NCI-H1694 treated with DMSO at 0.1 percent for 48 hours (cell line): Measurements from ENCODE around the gene SLC15A3.
"Not testable (repeated sequence)": the region's sequence is repeated elsewhere in the genome, so short reads cannot be mapped to it uniquely, and the experiment has no call there.

Experiments
- DNase-seq: peaks from one replicate; lab custom pipeline; 2025; lab: John Stamatoyannopoulos, UW

Gene SLC15A3

GRCh38 chr11:60913793-60914632 is 38.0 kb downstream of the SLC15A3 start, which contains the start of gene TMEM109:
Gene TMEM109 (plus strand): TSS chr11:60914158. CDS start chr11:60919694, 5,536 bp downstream.
- peak; percentile 92 for DNase-seq

DNA sequence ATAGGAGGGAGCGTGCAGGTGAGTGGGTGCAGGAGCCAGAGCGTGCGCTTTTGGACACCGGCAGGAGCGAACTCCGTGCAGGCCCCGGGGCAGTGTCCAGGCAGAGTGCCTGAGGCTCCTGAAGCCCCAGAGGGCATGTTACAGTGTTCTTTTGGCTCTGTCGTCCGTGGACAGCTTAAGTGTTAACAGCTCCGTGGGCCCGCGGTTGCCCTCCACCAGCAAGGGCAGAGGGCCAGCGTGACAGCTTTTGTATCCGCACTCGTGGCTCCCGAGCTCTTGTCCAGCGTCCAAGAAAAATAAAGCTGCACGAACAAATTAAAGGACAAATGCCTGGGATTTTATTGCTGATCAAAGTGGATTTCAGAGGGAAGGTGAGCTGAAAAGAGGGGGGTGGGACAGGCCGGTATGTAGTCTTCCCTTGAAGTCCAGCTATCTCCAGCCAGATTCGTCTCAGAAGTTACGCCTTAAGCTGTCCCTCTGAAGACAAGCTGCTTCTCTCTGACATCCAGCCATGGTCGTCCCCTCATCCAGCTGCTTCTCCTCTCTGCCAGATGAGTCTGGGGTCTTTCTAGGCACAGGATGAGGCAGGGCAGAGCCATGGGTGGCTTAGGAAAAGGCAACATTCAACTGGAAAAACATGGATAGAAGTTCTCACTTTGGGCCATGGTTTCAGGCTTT is 39.0 kb downstream of the SLC15A3 start:
- no peak for DNase-seq

DNA sequence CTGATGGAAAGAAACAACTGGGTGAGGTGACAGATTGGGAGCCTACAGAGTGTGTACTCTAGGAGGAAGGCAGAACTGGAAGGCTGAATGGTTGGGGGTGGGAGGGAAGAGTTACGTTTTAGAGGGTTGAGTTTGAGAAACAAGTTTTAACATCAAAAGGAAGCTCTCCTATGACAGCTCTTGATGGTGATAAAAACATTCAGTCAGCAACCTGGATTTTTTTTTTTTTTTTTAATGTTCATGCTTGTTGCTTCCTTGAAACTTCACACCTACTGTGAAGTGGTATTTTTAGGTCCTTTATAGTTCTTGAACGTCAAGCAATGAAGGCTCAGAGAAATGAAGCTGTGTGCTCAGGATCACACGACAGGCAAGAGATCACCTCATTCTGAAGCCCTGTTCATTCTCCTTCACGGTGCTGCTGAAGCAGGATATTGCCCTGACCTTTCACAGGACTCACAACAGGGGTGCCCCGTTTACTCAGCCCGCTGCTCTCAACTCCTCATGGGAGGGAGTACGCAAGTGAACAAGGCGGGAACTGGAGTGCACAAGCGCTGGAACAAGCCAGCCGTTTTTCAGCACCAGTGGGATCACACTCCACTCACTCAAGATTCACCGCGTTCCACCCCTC is 39.6 kb downstream of the SLC15A3 start:
- no peak for DNase-seq

DNA sequence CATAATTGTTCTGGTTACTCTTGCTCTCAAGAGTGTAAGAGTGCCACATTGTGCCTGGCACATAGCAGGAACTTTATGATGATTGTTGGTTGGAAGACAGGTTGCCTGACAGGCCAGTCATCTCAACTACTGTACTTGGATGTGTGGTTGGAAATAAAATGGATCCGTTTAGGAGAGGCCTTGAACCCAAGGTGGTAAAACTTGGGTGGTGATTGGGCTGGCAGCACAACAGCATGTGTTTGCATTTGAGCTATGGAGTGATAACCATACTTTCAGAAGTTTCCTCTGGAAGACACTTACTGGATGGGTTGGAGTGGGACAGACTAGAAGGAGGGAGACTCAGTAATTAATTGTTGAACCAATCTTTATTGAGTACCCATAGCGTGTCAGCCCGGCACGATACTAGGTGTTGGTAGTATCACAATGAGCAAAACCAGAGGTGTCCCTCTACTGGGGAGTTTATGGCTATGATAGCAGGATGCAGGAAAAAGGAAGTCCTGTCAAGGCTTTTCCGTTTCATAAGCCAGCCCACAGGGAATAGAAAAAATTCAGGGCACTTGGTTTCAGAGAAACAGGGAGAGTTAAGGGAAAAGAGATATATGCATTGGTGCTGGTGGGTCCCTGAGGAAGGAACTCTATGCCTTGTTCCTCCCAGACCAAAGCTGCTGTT is 41.1 kb downstream of the SLC15A3 start:
- DNase-seq, result no peak

- no peak for DNase-seq
Observed at GRCh38 chr11:60910281-60910687, 41.7 kb downstream of the SLC15A3 start.

- not testable (repeated sequence) for DNase-seq
Observed at GRCh38 chr11:60909680-60910280, 42.2 kb downstream of the SLC15A3 start.

- DNase-seq, result no peak
Observed at GRCh38 chr11:60908803-60909202, 43.2 kb downstream of the SLC15A3 start.

DNA sequence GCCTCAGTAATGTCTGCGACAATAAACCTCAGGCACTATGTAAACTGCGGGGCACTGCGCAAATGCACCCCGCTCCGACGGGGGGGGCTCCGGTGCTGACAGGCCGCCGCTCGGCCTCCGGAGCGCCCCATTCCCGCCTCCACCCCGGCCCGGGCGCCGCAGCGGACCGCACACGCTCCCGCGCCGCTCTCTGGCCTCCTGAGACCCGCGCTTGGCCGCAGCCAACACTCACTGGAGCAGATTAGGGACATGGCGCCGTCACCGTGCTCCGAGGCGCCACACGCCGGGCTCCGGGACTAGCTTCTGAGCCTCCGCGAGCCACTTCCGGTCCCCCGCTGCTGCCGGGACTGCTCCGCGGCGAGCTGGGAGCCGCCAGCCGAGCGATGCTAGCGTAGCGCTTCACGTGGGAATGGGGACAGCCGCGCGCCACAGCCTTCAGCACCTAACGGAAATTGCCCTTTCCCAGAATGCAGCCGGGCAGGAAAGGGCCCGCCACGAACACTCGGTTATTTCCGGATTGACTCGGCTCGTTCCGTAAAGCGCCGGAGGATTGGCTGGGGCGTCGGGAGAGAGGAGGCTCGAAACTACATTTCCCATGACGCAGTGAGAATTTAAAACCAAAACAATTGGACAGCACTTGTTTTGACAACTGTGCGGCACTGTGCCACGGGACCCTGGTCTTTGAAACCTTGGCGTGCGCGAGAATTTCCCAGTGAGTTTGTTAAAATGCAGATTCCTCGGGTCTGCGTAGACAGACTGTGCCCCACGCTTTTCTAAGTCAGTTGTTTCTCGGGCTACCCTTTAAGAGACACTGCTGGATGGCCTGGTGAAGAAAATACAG is 45.6 kb downstream of the SLC15A3 start, which contains the start of gene PRPF19:
Gene PRPF19 (minus strand): TSS at position 454 of the 841 bp plus-strand sequence. CDS start 203 bp downstream, at position 251.
- DNase-seq, result peak; percentile 93

DNA sequence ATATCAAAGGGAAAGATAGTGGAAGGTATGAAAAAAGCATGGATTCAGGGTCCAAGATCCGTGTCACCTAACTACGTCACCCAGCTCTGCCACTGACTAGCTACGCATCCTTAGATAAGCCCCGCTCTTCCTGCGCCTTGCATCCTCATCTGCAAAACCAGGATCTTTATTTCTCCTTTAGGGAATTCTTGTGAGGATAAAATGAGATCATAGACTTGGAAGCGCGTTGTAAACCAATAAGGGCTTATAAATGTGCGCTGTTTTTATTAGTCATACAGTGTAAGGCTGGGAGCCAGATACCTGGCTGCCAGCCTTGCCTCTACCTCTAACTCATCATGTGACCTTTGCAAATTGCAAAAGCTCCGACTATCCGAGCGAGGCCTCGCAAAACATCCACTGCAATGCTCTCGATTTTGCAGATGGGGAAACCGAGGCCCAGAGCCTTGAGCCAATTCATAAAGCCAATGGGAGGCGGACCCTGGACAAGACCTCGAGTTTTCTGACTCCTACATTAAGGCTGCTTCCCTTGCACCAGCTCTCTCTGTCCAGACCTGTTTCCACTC is 46.3 kb downstream of the SLC15A3 start:
- DNase-seq, result no peak

- no peak for DNase-seq
Observed at GRCh38 chr11:60905047-60905446, 46.9 kb downstream of the SLC15A3 start.

DNA sequence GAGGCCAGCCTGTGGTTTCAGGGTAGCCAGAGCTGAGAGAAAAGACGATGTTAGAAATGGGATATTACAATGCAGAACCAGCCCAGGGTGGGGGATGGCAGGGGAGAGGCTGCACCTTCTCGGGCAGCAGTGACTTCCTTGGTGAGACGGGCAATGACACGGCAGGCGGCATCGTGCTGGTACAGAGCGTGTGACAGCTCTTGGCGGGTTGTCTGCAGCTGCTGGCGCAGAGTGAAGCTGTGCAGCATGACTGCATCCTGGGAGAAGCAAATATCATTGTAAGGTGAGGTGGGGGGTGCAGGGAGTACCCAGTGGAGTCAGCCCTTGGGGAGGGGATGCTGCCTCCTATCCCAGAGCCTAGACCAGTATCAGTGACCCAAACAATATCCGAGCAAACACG is 49.4 kb downstream of the SLC15A3 start:
- no peak for DNase-seq

DNA sequence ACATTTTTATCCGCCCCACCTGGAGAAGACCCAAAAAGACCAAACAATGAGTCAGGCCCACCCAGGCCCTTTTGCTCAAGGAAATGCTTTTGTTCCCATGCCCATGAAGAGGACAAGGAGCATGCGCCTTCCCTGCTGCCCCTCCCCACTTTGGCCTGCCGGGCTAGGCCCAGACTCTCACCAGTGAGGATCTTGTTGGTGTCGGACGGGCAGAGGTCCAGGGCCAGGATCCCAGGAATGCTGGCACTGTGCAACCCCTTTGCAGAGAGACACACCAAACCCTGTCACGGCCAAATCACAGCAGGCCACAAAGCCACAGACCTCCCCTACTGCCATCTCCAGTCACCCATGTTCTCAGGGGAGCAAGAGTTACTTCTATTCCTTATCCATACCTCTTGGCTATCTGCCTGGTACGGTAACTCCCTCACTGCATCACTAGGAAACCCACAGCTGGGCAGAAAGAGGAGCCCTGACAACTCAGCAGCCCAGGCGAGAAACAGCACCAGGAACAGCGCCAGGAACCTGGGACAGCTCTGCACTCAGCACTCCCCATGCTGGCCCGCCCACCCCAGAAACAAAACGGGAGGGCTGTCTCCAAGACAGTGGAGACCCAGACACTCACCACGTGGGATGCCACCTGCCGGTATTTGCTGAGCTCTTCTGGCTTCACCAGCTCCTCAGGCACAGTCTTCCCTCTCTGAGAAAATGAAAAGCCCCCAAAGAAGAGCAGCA is 51.1 kb downstream of the SLC15A3 start:
- no peak for DNase-seq

DNA sequence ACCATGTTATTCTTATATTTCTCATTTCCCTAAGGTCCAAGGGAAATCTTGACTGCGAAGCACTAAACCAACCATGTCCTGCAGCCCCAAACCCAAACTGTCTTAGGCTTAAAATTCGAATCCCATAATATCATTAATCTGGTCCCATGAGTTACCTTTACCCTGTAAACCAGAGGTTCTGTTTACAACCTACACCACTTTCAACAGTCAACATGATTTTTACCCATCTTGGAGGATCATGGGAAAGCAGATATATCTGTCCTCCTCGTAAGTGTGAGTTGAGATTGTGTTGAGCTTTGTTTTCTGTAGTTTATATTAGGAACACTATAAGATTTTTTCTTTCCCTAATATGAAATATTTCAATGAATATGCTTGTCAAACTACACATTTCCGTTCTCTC is 52.0 kb downstream of the SLC15A3 start:
- no peak for DNase-seq

DNA sequence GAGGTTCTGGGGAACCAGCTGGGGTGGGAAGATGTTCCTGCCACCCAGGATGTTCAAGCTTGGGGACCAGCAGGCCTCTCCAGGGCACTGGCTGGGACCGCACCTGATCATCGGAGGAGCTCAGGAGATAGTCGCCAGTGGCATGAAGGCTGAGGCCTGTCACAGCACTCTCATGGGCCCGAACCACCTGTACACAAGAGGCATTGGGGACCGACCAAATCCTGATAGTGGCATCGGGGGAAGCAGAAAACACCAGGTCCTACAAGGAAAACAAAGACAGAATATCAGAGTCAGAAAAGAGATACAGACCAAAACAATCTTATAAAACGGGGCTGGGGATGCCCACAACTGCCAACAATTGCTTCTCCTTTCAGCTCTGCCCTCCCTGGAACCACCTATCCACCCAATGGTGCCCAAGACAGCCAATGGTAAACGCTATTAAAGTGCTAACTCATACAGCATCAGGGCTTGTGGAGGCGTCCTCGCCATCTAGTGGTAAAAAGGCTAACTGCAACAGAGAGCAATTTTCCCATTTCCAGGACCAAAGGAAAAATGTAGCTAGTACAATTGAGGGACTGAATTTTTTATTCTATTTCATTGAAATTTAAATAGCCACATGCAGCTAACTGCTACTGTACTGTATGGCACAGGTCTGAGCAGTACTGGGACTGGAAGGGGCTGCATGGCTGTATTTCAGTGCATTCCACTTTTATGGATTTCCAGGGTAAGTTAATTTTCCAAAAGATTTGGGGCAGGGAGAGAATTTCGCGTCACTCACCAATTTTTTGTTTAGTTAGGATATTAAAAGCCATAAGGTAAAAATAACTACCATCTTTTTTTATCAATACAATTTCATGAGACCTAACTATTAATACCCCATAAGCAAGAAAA is 52.7 kb downstream of the SLC15A3 start:
- peak; percentile 49 for DNase-seq

- DNase-seq, result no peak
Observed at GRCh38 chr11:60897496-60897895, 54.5 kb downstream of the SLC15A3 start.

GRCh38 chr11:60895687-60896086 is 56.3 kb downstream of the SLC15A3 start:
- DNase-seq, result no peak

- DNase-seq, result no peak
Observed at GRCh38 chr11:60891103-60891741, 60.8 kb downstream of the SLC15A3 start.

- DNase-seq, result no peak
Observed at GRCh38 chr11:60890696-60891095, 61.3 kb downstream of the SLC15A3 start.
